GM21526 (cell line): Measurements from ENCODE around the gene ING5.
"Not testable (repeated sequence)": the region's sequence is repeated elsewhere in the genome, so short reads cannot be mapped to it uniquely, and the experiment has no call there.

Experiments
- ATAC-seq: cut with Tn5 transposase; IDR thresholded peaks from one replicate; pipeline ENCODE4 v1.9.1; 2021; ENCODE audit warnings: moderate library complexity; ENCODE audit not compliant: unreplicated experiment, low FRiP score

The ING5 gene

GRCh38 chr2:241755777-241756176 lies 53.9 kb downstream of the ING5 start:
- ATAC-seq: no peak

GRCh38 chr2:241759067-241759807 lies 57.4 kb downstream of the ING5 start:
- ATAC-seq: no peak

- not testable (repeated sequence) for ATAC-seq
Observed at GRCh38 chr2:241759893-241760292, 58.1 kb downstream of the ING5 start.

- no peak for ATAC-seq
Observed at GRCh38 chr2:241760301-241760771, 58.5 kb downstream of the ING5 start.

- no peak for ATAC-seq
Observed at GRCh38 chr2:241762321-241762932, 60.6 kb downstream of the ING5 start.

GRCh38 chr2:241762933-241763369 lies 61.1 kb downstream of the ING5 start:
- ATAC-seq: no peak

GRCh38 chr2:241763551-241764274 lies 61.9 kb downstream of the ING5 start:
- ATAC-seq: no peak

GRCh38 chr2:241764275-241765241 lies 62.7 kb downstream of the ING5 start:
- no peak for ATAC-seq

GRCh38 chr2:241767464-241768250 lies 65.8 kb downstream of the ING5 start:
- no peak for ATAC-seq

GRCh38 chr2:241768251-241768711 lies 66.4 kb downstream of the ING5 start:
- no peak for ATAC-seq

GRCh38 chr2:241768850-241769249 lies 67.0 kb downstream of the ING5 start:
- no peak for ATAC-seq

- no peak for ATAC-seq
Observed at GRCh38 chr2:241769819-241770184, 68.0 kb downstream of the ING5 start.

GRCh38 chr2:241770185-241770935 lies 68.5 kb downstream of the ING5 start:
- no peak for ATAC-seq

- no peak for ATAC-seq
Observed at GRCh38 chr2:241770936-241771285, 69.1 kb downstream of the ING5 start.

GRCh38 chr2:241771286-241772062 lies 69.6 kb downstream of the ING5 start:
- ATAC-seq: no peak

- ATAC-seq: no peak
Observed at GRCh38 chr2:241772063-241772499, 70.2 kb downstream of the ING5 start.

- no peak for ATAC-seq
Observed at GRCh38 chr2:241773511-241774418, 71.9 kb downstream of the ING5 start.
